ENCODE results near the gene GFOD2.

GFOD2 gene

DNA sequence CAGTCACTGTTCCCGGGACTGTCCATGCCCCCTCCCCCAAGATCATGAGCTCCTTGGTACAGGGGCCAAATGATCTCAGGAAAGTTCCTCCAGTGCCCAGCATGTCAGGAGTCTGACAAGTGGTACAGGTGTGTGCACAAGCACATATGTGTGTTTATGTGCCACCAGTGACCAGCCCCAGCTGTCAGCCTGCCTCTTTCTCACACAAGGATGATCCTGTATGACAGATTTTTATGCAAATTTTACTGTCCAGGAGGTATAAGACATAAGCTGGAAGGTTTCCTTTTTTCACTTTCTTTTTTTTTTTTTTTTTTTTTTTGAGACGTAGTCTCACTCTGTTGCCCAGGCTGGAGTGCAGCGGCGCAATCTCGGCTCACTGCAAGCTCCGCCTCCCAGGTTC is 31.4 kb upstream of the GFOD2 start:
- TF ChIP-seq, protein P1, sequence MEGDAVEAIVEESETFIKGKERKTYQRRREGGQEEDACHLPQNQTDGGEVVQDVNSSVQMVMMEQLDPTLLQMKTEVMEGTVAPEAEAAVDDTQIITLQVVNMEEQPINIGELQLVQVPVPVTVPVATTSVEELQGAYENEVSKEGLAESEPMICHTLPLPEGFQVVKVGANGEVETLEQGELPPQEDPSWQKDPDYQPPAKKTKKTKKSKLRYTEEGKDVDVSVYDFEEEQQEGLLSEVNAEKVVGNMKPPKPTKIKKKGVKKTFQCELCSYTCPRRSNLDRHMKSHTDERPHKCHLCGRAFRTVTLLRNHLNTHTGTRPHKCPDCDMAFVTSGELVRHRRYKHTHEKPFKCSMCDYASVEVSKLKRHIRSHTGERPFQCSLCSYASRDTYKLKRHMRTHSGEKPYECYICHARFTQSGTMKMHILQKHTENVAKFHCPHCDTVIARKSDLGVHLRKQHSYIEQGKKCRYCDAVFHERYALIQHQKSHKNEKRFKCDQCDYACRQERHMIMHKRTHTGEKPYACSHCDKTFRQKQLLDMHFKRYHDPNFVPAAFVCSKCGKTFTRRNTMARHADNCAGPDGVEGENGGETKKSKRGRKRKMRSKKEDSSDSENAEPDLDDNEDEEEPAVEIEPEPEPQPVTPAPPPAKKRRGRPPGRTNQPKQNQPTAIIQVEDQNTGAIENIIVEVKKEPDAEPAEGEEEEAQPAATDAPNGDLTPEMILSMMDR (conservative IDR thresholded peaks at IDR 0.05; ENCODE audit: low read depth), result no peak
- CTCF ChIA-PET, result no interaction called here
- DNase-seq (ENCODE audit: low spot score), result no peak
- POLR2A ChIA-PET (ENCODE audit: low non-redundant PET), result no interaction called here
- H3K27ac ChIP-seq, result no peak overlapping the region; the same call in 1 of the 2 replicates

DNA sequence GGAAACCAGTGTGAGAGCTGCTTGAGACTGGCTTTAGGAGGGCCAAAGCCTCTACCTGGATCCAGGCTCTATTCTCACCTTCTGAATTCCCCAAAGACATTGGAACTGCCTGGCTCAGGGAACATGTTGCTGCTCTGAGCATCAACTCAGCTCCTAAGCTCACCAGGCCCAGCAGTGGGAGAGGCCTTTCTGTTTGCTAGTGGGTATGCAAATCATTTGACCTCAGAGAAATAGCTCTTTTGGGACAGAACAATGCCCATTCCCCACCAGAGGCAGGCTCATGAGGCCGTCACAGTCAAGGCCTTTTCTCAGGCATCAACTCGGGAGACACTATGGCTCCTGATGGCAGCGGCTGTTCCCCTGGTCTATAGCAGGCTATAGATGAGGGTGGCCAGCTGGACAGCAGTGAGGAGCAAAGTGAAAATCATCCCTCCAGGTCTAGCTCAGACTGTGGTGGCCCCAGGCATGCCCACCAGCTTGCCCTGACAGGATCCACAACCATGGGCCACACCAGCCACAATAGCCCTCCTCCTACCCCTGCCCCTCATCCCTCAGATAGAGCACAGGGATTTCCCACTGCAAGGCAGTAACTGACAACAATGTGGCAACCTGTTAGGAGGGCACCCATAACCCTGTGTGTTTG is 30.4 kb upstream of the GFOD2 start:
- ChIA-PET CTCF (no interaction called here), POLR2A (ENCODE audit: low non-redundant PET) (no interaction called here)
- peak overlapping the region; percentile 55 for H3K27ac ChIP-seq
- DNase-seq (ENCODE audit: low spot score), result no peak
- TF ChIP-seq, protein P1 (conservative IDR thresholded peaks at IDR 0.05; ENCODE audit: low read depth), result no peak

DNA sequence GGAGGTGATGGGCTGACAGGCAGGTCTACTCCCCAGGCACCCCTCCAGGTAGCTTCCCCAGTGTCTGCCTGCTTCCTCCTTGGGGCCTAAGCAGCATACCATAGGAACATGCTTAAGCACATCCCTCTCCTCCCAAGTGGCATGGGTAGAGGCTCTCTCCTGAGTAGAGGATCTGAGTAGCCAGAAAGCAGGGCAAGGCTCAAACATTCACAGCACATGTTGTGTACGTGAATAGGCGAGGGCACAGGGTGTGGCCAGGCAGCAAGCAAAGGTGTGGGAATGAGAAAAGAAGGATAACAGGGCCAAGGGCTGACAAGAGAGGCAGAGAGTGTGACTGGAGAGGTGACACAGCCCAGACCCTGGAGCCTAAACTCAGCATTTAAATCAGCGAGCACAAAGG is 29.7 kb upstream of the GFOD2 start:
- peak overlapping the region; percentile 55 for H3K27ac ChIP-seq
- DNase-seq (ENCODE audit: low spot score), result no peak
- POLR2A ChIA-PET (ENCODE audit: low non-redundant PET), result no interaction called here
- CTCF ChIA-PET, result no interaction called here
- TF ChIP-seq, protein P1 (conservative IDR thresholded peaks at IDR 0.05; ENCODE audit: low read depth), result no peak

DNA sequence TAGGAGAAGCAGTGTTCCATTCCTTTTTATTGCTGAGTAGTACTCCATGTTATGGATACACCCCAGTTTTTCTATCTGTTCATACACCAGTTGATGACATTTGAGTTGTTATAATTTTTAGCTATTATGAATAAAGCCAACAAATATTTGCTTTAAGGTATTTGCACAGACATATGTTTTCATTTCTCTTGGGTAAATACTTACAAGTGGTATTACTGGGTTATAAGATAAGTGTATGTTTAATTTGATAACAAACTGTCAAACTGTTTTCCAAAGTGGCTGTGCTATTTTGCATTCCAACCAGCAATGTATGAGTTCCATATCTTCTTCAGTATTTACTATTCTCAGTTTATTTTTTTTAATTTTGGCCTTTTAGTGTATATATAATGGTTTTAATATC is 27.7 kb upstream of the GFOD2 start:
- ChIA-PET CTCF (no interaction called here), POLR2A (ENCODE audit: low non-redundant PET) (no interaction called here)
- no peak overlapping the region for H3K27ac ChIP-seq
- TF ChIP-seq, protein P1 (conservative IDR thresholded peaks at IDR 0.05; ENCODE audit: low read depth), result no peak
- DNase-seq (ENCODE audit: low spot score), result no peak

DNA sequence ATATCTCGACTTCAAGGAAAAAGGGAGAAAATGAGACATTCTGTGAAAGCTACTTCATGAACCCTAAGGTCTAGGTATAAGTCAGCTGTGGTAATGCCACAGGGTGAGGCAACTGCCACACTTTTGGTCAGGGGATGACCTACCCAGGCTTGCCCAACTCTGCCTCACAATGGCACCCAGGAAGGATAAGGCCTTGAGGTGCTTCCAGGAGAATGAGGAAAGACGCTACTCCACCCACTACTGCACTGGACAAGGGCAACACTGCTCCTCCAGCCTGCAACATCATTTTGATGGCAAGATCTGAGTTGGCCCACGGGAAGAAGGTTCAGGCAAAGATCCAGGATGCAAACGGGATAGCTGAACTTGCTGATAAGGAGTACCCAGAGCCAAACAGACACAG is 22.0 kb upstream of the GFOD2 start:
- ChIA-PET POLR2A (ENCODE audit: low non-redundant PET) (no interaction called here), CTCF (no interaction called here)
- TF ChIP-seq, protein P1 (conservative IDR thresholded peaks at IDR 0.05; ENCODE audit: low read depth), result no peak
- H3K27ac ChIP-seq, result no peak overlapping the region
- DNase-seq (ENCODE audit: low spot score), result no peak

DNA sequence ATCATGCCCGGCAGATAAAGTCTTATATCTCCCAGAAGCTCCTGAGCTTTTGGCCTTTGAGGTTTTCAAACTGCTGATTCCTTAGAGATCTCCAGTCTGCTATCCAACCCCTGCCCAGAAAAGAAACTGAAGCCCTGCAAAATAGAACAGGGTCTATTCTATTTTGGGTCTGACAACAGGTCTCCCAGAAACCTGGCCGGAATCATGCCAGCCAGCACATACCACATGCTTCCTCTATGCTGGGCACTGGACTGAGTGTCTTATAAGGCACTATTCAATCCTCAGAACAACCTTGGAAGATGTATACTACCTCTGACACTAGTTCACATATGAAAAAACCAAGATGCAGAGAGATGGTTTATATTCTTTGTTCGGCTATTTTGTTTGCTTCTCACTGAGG is 21.3 kb upstream of the GFOD2 start:
- no peak for DNase-seq (ENCODE audit: low spot score)
- CTCF ChIA-PET, result no interaction called here
- POLR2A ChIA-PET (ENCODE audit: low non-redundant PET), result interaction anchor here (0.6 to 0.7 kb wide), 2 partner anchors 18 to 19 kb away, joined by 3 to 6 read pairs; no protein-coding TSS in a partner anchor

More for the DNA sequence above, 21.3 kb upstream of the GFOD2 start:
- H3K27ac ChIP-seq, result no peak overlapping the region
- TF ChIP-seq, protein P1 (conservative IDR thresholded peaks at IDR 0.05; ENCODE audit: low read depth), result no peak

All from RWPE1 (cell line).